A549 treated with ZK216348 at 1 μM for 4 hours (cell line): ENCODE results near the gene SIX4. TPM values are rescaled to one million over a fixed set of nuclear protein-coding genes. Genes with fewer than 3 reads are reported as not detected.

Source experiments
- total RNA-seq: library from RNA; stranded (reverse); fragments of 200-300 nt; extraction: Qiagen RNA extraction; gene quantifications from 5 replicates; pipeline ENCODE4 v1.2.3, GENCODE V29; 2022; ENCODE audit warnings: low read depth

SIX4 gene
- 1.7 to 3.8 TPM (median 3.1 TPM) in 5 replicates for total RNA-seq

GRCh38 chr14:60723907-60724618 is at the start of gene SIX4:
SIX4 (minus strand) TSS chr14:60724351; CDS start chr14:60724074, 277 bp downstream.

GRCh38 chr14:60734465-60735242 is 10.5 kb upstream of the SIX4 start, which contains the start of gene MNAT1:
MNAT1 (plus strand) TSS chr14:60734761; CDS start chr14:60734863, 102 bp downstream.

Other genes starting within 250 kb of the SIX4 start
- not detected in 5 replicates for gene C14orf39, start 238.3 kb downstream of the SIX4 start, total RNA-seq
- gene SIX6, start 215.2 kb downstream of the SIX4 start, total RNA-seq = not detected in 5 replicates
- gene SIX1, start 74.9 kb downstream of the SIX4 start, total RNA-seq = 4.8 to 7.9 TPM (median 7.8 TPM) in 5 replicates
- 35.9 to 62.6 TPM (median 41.1 TPM) in 5 replicates for gene MNAT1, start 10.4 kb upstream of the SIX4 start, total RNA-seq